Stimulated activated effector memory CD8-positive, alpha-beta T cell treated with anti-CD3 and anti-CD28 coated beads, Interleukin-12 subunit alpha, Interleukin-12 subunit beta, amount 100 ng/mL, for 72 hours (primary cell): Measurements from ENCODE around the gene RAB38.
A peak's percentile ranks its signal among the peaks of the same experiment; 100 is the strongest.

Experiments
- ATAC-seq: fragments of 150-1000 bp; cut with Tn5 transposase; 2 replicates; pipeline ENCODE4 v1.10.0; 2021
- DNase-seq, 2 donors: peaks; one replicate each; pipeline ENCODE4 v3.0.0; 2021 to 2022; ENCODE audit warnings: low spot score in 2 of 2
- H3K27ac Mint-ChIP-seq: one replicate; pipeline ENCODE4 v1.8.0; 2022; ENCODE audit warnings: mild to moderate bottlenecking, mixed read lengths
- H3K36me3 Mint-ChIP-seq: one replicate; pipeline ENCODE4 v1.8.0; 2022; ENCODE audit warnings: mild to moderate bottlenecking, mixed read lengths
- H3K4me1 Mint-ChIP-seq: one replicate; pipeline ENCODE4 v1.8.0; 2022; ENCODE audit warnings: mixed read lengths
- H3K4me3 Mint-ChIP-seq: one replicate; pipeline ENCODE4 v1.8.0; 2022; ENCODE audit warnings: mild to moderate bottlenecking, mixed read lengths
- H3K9me3 Mint-ChIP-seq: one replicate; pipeline ENCODE4 v1.8.0; 2022; ENCODE audit warnings: mixed read lengths

Gene RAB38

DNA sequence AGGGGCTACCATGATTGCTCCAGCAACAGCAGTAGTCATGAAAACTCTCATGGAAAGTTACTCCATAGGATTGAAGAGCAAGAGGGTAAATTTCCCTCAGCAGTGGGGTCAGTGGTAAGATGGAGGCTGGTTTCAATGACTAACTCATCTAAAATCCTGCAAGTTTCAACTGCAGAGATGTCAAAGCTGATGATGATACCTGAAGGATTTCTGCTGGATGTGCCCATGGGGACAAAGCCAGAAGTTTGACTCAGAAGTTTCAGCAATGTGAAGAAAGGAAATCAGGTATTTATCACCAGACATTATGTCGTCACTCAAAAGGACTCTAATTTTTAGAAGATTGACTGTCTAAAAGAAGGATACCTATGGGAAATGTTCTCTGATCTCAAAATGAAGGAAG, 29.1 kb downstream of the RAB38 start:
- no peaks in the 10 kb centered on the region for H3K9me3 Mint-ChIP-seq
- no peak for DNase-seq
- H3K4me3 Mint-ChIP-seq, result no peak overlapping the region
- no peak for ATAC-seq
- no peak overlapping the region for H3K27ac Mint-ChIP-seq
- H3K36me3 Mint-ChIP-seq, result no peaks in the 10 kb centered on the region
- H3K4me1 Mint-ChIP-seq, result no peaks in the 10 kb centered on the region

- DNase-seq (no peak), ATAC-seq (no peak)
- no peaks in the 10 kb centered on the region for H3K4me1 Mint-ChIP-seq
- no peaks in the 10 kb centered on the region for H3K36me3 Mint-ChIP-seq
- no peak overlapping the region for H3K27ac Mint-ChIP-seq
- H3K9me3 Mint-ChIP-seq, result no peaks in the 10 kb centered on the region
- no peak overlapping the region for H3K4me3 Mint-ChIP-seq
Observed at GRCh38 chr11:88139865-88140264, 35.4 kb downstream of the RAB38 start.

- Mint-ChIP-seq H3K4me1 (no peaks in the 10 kb centered on the region), H3K27ac (no peak overlapping the region), H3K36me3 (no peaks in the 10 kb centered on the region), H3K4me3 (no peak overlapping the region), H3K9me3 (no peaks in the 10 kb centered on the region)
- ATAC-seq (peak; percentile 39), DNase-seq (no peak)
Observed at GRCh38 chr11:88131764-88132470, 43.3 kb downstream of the RAB38 start.

GRCh38 chr11:88122956-88123355, 52.3 kb downstream of the RAB38 start:
- H3K9me3 Mint-ChIP-seq, result no peaks in the 10 kb centered on the region
- no peaks in the 10 kb centered on the region for H3K36me3 Mint-ChIP-seq
- DNase-seq, result no peak
- H3K4me1 Mint-ChIP-seq, result no peaks in the 10 kb centered on the region
- H3K27ac Mint-ChIP-seq, result no peak overlapping the region
- ATAC-seq, result no peak
- H3K4me3 Mint-ChIP-seq, result no peak overlapping the region

DNA sequence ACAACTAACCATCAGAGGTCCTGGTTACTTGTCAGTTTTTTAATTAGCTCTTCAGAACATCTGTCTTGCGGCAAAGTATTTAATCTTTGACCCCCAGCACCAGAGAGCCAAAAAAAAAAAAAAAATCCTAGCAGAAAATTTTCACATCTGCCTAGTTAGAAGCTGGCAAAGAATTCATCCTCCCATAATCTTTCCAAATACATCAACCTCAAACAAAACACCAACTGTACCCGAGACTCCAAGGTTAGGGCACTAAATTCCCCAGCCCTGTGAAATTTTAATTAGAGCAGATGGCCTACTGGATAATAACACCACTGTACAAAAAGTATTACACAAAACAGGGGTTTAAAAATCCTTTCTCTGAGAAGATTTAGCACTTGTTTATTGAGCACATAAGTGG, 55.7 kb downstream of the RAB38 start:
- DNase-seq (no peak), ATAC-seq (no peak)
- Mint-ChIP-seq H3K4me3 (no peak overlapping the region), H3K36me3 (no peaks in the 10 kb centered on the region), H3K9me3 (no peaks in the 10 kb centered on the region), H3K27ac (no peak overlapping the region), H3K4me1 (no peaks in the 10 kb centered on the region)

GRCh38 chr11:88117281-88117858, 57.9 kb downstream of the RAB38 start:
- no peak overlapping the region for H3K4me3 Mint-ChIP-seq
- H3K27ac Mint-ChIP-seq, result no peak overlapping the region
- H3K4me1 Mint-ChIP-seq, result no peaks in the 10 kb centered on the region
- DNase-seq (no peak), ATAC-seq (no peak)
- H3K9me3 Mint-ChIP-seq, result no peaks in the 10 kb centered on the region
- no peaks in the 10 kb centered on the region for H3K36me3 Mint-ChIP-seq

GRCh38 chr11:88115828-88116755, 59.2 kb downstream of the RAB38 start:
- no peaks in the 10 kb centered on the region for H3K4me1 Mint-ChIP-seq
- H3K27ac Mint-ChIP-seq, result no peak overlapping the region
- H3K4me3 Mint-ChIP-seq, result no peak overlapping the region
- no peaks in the 10 kb centered on the region for H3K9me3 Mint-ChIP-seq
- DNase-seq (no peak), ATAC-seq (no peak)
- H3K36me3 Mint-ChIP-seq, result no peaks in the 10 kb centered on the region

DNA sequence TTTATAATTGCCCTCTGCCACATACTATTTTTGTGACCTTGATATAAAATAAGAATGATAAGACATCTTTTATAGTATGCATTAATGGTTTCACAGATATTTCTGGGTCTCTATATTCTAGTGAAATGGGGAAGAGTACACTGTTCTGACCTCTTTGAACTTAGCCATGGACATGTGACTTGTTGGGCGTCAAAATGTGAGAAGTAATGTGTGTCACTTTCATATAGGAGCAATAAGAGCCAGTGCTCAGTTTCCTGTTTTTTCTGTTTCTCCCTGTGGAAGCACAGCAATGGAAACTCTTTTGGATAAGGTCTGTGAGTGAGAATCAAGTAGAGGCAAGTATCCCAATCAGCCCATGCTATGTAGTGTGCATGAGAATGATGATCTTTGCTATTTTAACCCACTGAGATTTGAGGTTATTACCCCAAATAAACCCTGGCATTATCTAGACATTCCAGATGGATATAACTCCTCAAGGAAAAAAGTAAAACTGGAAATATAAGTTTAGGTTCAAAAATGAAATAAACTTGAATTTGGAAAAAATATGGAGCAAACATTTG, 60.7 kb downstream of the RAB38 start:
- no peak overlapping the region for H3K27ac Mint-ChIP-seq
- H3K36me3 Mint-ChIP-seq, result no peaks in the 10 kb centered on the region
- no peak for ATAC-seq
- no peaks in the 10 kb centered on the region for H3K9me3 Mint-ChIP-seq
- H3K4me3 Mint-ChIP-seq, result no peak overlapping the region
- H3K4me1 Mint-ChIP-seq, result no peaks in the 10 kb centered on the region
- DNase-seq, result no peak

DNA sequence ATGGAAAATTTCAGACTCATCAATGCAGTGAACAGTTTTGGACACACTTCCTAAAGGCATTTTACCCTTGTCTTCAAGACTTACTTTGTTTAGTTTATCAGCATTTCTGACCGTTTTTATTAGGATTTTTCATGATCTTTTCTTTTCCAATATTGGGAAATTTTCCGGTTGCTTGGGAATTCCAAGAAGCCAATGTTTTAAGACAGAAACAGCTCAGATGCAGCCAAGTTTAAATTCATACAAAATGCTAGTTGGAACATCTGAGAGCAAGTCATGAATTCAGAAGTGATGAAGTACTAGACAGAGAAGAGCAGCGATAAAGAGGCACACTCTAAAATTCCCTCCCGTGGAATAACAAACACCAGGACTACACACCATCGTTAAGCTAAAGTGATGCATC, 68.6 kb downstream of the RAB38 start:
- H3K27ac Mint-ChIP-seq, result no peak overlapping the region
- no peak for DNase-seq
- H3K4me3 Mint-ChIP-seq, result no peak overlapping the region
- no peaks in the 10 kb centered on the region for H3K4me1 Mint-ChIP-seq
- no peak for ATAC-seq
- peaks cover 3% of the 10 kb centered on the region for H3K9me3 Mint-ChIP-seq
- no peaks in the 10 kb centered on the region for H3K36me3 Mint-ChIP-seq

DNA sequence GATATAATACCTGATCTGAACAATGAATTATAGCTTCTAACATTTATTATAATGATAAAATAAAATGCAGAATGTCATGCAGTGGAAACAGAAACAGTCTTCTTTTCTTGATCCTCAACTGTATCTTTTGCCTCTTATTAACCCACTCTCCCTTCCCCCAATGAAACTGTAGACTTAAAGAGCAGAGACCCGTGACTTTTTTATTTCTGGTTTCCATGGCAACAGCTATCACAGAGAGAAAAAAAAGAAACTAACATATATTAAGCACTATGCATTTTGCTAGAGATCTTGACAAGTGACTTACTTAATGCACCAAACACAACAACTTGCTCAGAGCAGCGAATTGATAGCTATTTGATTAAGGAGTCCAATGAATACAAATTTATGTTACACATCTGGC, 69.3 kb downstream of the RAB38 start:
- no peak for DNase-seq
- Mint-ChIP-seq H3K4me1 (no peaks in the 10 kb centered on the region), H3K36me3 (no peaks in the 10 kb centered on the region)

GRCh38 chr11:88105526-88105925, 69.7 kb downstream of the RAB38 start:
- Mint-ChIP-seq H3K9me3 (peaks cover 3% of the 10 kb centered on the region), H3K4me3 (no peak overlapping the region), H3K4me1 (no peaks in the 10 kb centered on the region), H3K36me3 (no peaks in the 10 kb centered on the region), H3K27ac (no peak overlapping the region)
- no peak for DNase-seq
- ATAC-seq, result no peak

More for the DNA sequence above, 69.3 kb downstream of the RAB38 start:
- ATAC-seq, result no peak
- no peak overlapping the region for H3K27ac Mint-ChIP-seq
- no peak overlapping the region for H3K4me3 Mint-ChIP-seq
- H3K9me3 Mint-ChIP-seq, result peaks cover 3% of the 10 kb centered on the region

- Mint-ChIP-seq H3K36me3 (no peaks in the 10 kb centered on the region), H3K4me3 (no peak overlapping the region), H3K9me3 (peaks cover 3% of the 10 kb centered on the region), H3K4me1 (no peaks in the 10 kb centered on the region), H3K27ac (no peak overlapping the region)
- DNase-seq (no peak), ATAC-seq (no peak)
Observed at GRCh38 chr11:88104408-88104807, 70.8 kb downstream of the RAB38 start.

GRCh38 chr11:88103337-88104206, 71.7 kb downstream of the RAB38 start:
- no peak overlapping the region for H3K4me3 Mint-ChIP-seq
- H3K36me3 Mint-ChIP-seq, result no peaks in the 10 kb centered on the region
- no peak overlapping the region for H3K27ac Mint-ChIP-seq
- DNase-seq (peak; percentile 17 to 55), ATAC-seq (peak; percentile 87)
- H3K4me1 Mint-ChIP-seq, result no peaks in the 10 kb centered on the region
- peaks cover 3% of the 10 kb centered on the region for H3K9me3 Mint-ChIP-seq

DNA sequence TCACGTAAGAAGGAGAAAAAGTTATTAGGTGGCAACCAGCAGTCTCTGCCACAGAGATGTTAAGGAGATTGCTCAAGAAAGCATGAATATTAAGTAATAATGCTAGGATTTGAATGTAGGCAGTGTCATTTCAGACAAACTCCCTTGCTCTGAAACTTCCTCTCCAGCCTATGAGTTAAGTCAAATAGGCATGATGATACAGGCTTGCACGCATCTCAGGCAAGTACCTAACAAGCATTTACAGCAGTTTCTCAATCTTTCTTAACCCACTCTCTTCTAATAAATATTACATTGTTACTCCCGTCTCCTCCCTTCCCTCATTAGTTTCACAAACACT, 72.7 kb downstream of the RAB38 start:
- Mint-ChIP-seq H3K27ac (no peak overlapping the region), H3K36me3 (no peaks in the 10 kb centered on the region), H3K4me1 (no peaks in the 10 kb centered on the region), H3K9me3 (peaks cover 1% of the 10 kb centered on the region), H3K4me3 (no peak overlapping the region)
- DNase-seq (no peak), ATAC-seq (no peak)
